HepG2 (cell line): ENCODE data around the gene DGAT2. TPM values are rescaled to one million over a fixed set of nuclear protein-coding genes. Genes with fewer than 3 reads are reported as not detected.

Source experiments
- ATAD3A ChIP-seq: sonication (generic); formaldehyde crosslinking; IDR thresholded peaks from 2 replicates; pipeline ENCODE4 v1.4.0; 2020; ENCODE audit warnings: missing genetic modification reagents
- CREB3 ChIP-seq: sonication (generic); formaldehyde crosslinking; IDR thresholded peaks from 2 replicates; pipeline ENCODE4 v1.5.0; 2020; ENCODE audit warnings: missing genetic modification reagents
- ELF3 ChIP-seq: IDR thresholded peaks from 2 replicates; pipeline ENCODE4 v1.6.1; 2016; ENCODE audit warnings: missing genetic modification reagents, missing compliant biosample characterization
- ELF4 ChIP-seq: sonication (generic); formaldehyde crosslinking; IDR thresholded peaks from 2 replicates; pipeline ENCODE4 v1.5.0; 2020; ENCODE audit warnings: missing genetic modification reagents, mild to moderate bottlenecking, moderate library complexity, borderline replicate concordance
- ELK4 ChIP-seq: sonication (generic); formaldehyde crosslinking; IDR thresholded peaks from 2 replicates; pipeline ENCODE4 v1.9.0; 2021; ENCODE audit warnings: missing genetic modification reagents, borderline replicate concordance
- HCFC1 ChIP-seq: fragments of 150-350 bp; IDR thresholded peaks from 2 replicates; pipeline ENCODE4 v1.6.1; 2014; ENCODE audit warnings: low read depth, low read length
- HHEX ChIP-seq: IDR thresholded peaks from 2 replicates; pipeline ENCODE4 v1.6.1; 2016; ENCODE audit warnings: control low read depth
- NR2C2 ChIP-seq: sonication (generic); formaldehyde crosslinking; IDR thresholded peaks from 2 replicates; pipeline ENCODE4 v1.4.0; 2020; ENCODE audit warnings: missing genetic modification reagents, mild to moderate bottlenecking, moderate library complexity, borderline replicate concordance
- PTBP1 ChIP-seq: fragments of 200-400 bp; formaldehyde crosslinking; IDR thresholded peaks from 2 replicates; pipeline ENCODE4 v1.6.1; 2018; ENCODE audit warnings: low read length, low read depth; ENCODE audit not compliant: poor library complexity, severe bottlenecking
- RNF2 ChIP-seq: fragments of 450-650 bp; conservative IDR thresholded peaks from 2 replicates; pipeline ENCODE4 v1.6.1; 2016; ENCODE audit warnings: low read depth
- SP4 ChIP-seq: sonication (generic); formaldehyde crosslinking; IDR thresholded peaks from 2 replicates; pipeline ENCODE4 v1.8.1; 2023; ENCODE audit warnings: mild to moderate bottlenecking, missing genetic modification reagents
- TEAD2 ChIP-seq: sonication (generic); formaldehyde crosslinking; IDR thresholded peaks from 2 replicates; pipeline ENCODE4 v1.9.0; 2021; ENCODE audit warnings: missing genetic modification reagents
- ZNF101 ChIP-seq: sonication (generic); formaldehyde crosslinking; IDR thresholded peaks from 2 replicates; pipeline ENCODE4 v1.4.0; 2020; ENCODE audit warnings: mild to moderate bottlenecking, low read depth, missing genetic modification reagents, borderline replicate concordance
- ZNF234 ChIP-seq: sonication (generic); formaldehyde crosslinking; conservative IDR thresholded peaks from 2 replicates; pipeline ENCODE4 v1.5.1; 2020; ENCODE audit warnings: mild to moderate bottlenecking, missing genetic modification reagents
- ZNF44 ChIP-seq: sonication (generic); formaldehyde crosslinking; IDR thresholded peaks from 2 replicates; pipeline ENCODE4 v1.5.1; 2020; ENCODE audit warnings: mild to moderate bottlenecking, missing genetic modification reagents
- ZNF564 ChIP-seq: sonication (generic); formaldehyde crosslinking; IDR thresholded peaks from 2 replicates; pipeline ENCODE4 v1.8.1; 2023; ENCODE audit warnings: mild to moderate bottlenecking, missing genetic modification reagents
- ZNF782 ChIP-seq: sonication (generic); formaldehyde crosslinking; IDR thresholded peaks from 2 replicates; pipeline ENCODE4 v1.4.0; 2020; ENCODE audit warnings: missing genetic modification reagents, mild to moderate bottlenecking, borderline replicate concordance
- polyA plus RNA-seq, 8 experiments: library from polyadenylated mRNA; depleted of rRNA in 3 of 8; stranded (reverse) in 7 of 8; unstranded in 1 of 8; fragments of >200 nt; fragmentation: Illumina TruSeq in 4 of 8; extraction: Trizol in 4 of 8; gene quantifications; 2 replicates each; pipeline versions ENCODE4 v1.2.1 to v1.2.3, GENCODE V29; 2011 to 2016; ENCODE audit warnings: low read depth in 4 of 8, missing spikeins in 1 of 8, mixed read lengths in 1 of 8; ENCODE audit not compliant: insufficient read depth in 1 of 8
- total RNA-seq, 5 experiments: library from RNA; depleted of rRNA; stranded (reverse); fragments of >200 nt; fragmentation: Illumina TruSeq; extraction: Trizol; gene quantifications; 2 replicates each; pipeline ENCODE4 v1.2.3, GENCODE V29; 2016; ENCODE audit warnings: low read depth in 1 of 5
- TF ChIP-seq, protein P1 (sequence below): sonication (generic); formaldehyde crosslinking; IDR thresholded peaks from 2 replicates; pipeline ENCODE4 v1.9.0; 2021; ENCODE audit warnings: missing genetic modification reagents, borderline replicate concordance
- TF ChIP-seq, protein P2 (sequence below): sonication (generic); formaldehyde crosslinking; conservative IDR thresholded peaks from 2 replicates; pipeline ENCODE4 v1.8.1; 2023; ENCODE audit warnings: missing genetic modification reagents
- TF ChIP-seq, protein P3 (sequence below): sonication (generic); formaldehyde crosslinking; IDR thresholded peaks from 2 replicates; pipeline ENCODE4 v1.4.0; 2020; ENCODE audit warnings: missing genetic modification reagents
- TF ChIP-seq, protein P4 (sequence below): sonication (generic); formaldehyde crosslinking; IDR thresholded peaks from 2 replicates; pipeline ENCODE4 v1.5.0; 2020; ENCODE audit warnings: mild to moderate bottlenecking, low read depth, missing genetic modification reagents, borderline replicate concordance

The DGAT2 gene
- total and polyA plus RNA-seq, 2 of the 13 experiments (the other 11 are each of a cell fraction or from before 2014, with no cell fraction given): 39.0 to 65.6 TPM

DNA sequence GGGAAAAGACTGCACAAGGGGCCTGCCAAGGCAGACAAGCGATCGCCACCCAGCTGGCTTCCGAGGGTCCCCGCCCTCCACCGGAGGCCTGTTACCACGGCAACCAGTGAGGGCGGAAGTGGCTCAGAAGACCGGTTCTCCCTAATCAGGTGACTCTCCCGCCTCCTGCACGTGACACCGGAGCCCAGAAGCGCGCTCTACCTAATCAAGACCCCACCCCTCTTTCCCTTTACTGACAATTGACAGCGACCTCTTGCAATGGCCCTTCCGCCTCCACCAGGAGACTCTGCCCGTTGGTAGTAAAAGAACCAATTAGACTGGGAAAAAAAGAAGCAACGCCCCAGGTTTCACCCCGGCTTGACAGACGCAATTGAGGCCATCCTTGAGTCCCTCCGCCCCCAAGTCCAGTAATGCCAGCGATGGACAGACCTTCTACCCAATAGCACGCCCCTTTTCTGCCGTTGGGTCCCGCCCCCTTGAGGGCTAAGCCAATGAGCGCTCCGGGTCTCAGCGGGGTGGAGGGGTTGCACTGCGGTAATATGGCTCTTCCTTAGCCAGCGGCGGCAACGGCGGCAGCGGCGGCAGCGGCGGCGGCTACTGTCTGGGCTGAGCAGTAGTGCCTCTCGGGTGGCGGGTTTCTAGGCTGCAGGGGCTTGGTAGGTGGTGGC lies 46.2 kb downstream of the DGAT2 start, which contains the start of gene UVRAG (continued):
- TF ChIP-seq, protein P1, sequence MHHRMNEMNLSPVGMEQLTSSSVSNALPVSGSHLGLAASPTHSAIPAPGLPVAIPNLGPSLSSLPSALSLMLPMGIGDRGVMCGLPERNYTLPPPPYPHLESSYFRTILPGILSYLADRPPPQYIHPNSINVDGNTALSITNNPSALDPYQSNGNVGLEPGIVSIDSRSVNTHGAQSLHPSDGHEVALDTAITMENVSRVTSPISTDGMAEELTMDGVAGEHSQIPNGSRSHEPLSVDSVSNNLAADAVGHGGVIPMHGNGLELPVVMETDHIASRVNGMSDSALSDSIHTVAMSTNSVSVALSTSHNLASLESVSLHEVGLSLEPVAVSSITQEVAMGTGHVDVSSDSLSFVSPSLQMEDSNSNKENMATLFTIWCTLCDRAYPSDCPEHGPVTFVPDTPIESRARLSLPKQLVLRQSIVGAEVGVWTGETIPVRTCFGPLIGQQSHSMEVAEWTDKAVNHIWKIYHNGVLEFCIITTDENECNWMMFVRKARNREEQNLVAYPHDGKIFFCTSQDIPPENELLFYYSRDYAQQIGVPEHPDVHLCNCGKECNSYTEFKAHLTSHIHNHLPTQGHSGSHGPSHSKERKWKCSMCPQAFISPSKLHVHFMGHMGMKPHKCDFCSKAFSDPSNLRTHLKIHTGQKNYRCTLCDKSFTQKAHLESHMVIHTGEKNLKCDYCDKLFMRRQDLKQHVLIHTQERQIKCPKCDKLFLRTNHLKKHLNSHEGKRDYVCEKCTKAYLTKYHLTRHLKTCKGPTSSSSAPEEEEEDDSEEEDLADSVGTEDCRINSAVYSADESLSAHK (CRISPR knock-in tag): no peak
- peak; percentile 52; the same call in 1 of the 2 replicates for TF ChIP-seq NR2C2
- TF ChIP-seq ZNF564 (CRISPR knock-in tag): no peak
- no peak for TF ChIP-seq RNF2
- TF ChIP-seq ELK4 (CRISPR knock-in tag): no peak
- TF ChIP-seq, protein P2, sequence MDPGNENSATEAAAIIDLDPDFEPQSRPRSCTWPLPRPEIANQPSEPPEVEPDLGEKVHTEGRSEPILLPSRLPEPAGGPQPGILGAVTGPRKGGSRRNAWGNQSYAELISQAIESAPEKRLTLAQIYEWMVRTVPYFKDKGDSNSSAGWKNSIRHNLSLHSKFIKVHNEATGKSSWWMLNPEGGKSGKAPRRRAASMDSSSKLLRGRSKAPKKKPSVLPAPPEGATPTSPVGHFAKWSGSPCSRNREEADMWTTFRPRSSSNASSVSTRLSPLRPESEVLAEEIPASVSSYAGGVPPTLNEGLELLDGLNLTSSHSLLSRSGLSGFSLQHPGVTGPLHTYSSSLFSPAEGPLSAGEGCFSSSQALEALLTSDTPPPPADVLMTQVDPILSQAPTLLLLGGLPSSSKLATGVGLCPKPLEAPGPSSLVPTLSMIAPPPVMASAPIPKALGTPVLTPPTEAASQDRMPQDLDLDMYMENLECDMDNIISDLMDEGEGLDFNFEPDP (CRISPR knock-in tag): no peak
- no peak for TF ChIP-seq PTBP1
- TF ChIP-seq, protein P3, sequence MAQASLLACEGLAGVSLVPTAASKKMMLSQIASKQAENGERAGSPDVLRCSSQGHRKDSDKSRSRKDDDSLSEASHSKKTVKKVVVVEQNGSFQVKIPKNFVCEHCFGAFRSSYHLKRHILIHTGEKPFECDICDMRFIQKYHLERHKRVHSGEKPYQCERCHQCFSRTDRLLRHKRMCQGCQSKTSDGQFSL (CRISPR knock-in tag): no peak
- no peak for TF ChIP-seq ZNF101 (CRISPR knock-in tag)
- TF ChIP-seq TEAD2 (CRISPR knock-in tag): no peak
- TF ChIP-seq ZNF782 (CRISPR knock-in tag): no peak
- TF ChIP-seq ZNF44 (CRISPR knock-in tag): no peak
- no peak for TF ChIP-seq ATAD3A (CRISPR knock-in tag)
- TF ChIP-seq, protein P4, sequence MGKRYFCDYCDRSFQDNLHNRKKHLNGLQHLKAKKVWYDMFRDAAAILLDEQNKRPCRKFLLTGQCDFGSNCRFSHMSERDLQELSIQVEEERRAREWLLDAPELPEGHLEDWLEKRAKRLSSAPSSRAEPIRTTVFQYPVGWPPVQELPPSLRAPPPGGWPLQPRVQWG (CRISPR knock-in tag): no peak
- TF ChIP-seq SP4 (CRISPR knock-in tag): peak; percentile 70; the same call in 1 of the 2 replicates
- TF ChIP-seq HHEX: no peak
- TF ChIP-seq ELF3: no peak; the same call in 1 of the 2 replicates
- TF ChIP-seq ELF4: peak; percentile 59; the same call in 1 of the 2 replicates
- no peak for TF ChIP-seq CREB3 (CRISPR knock-in tag)
- TF ChIP-seq ZNF234 (CRISPR knock-in tag): no peak
- TF ChIP-seq HCFC1: peak; percentile 42; the same call in 1 of the 2 replicates
